NCI-H1694 (cell line): ENCODE measurements around the gene RFC1.
"Not testable (repeated sequence)": the region's sequence is repeated elsewhere in the genome, so short reads cannot be mapped to it uniquely, and the experiment has no call there.

ENCODE experiments used
- DNase-seq: peaks from one replicate; lab custom pipeline; 2025; lab: John Stamatoyannopoulos, UW

RFC1 gene

GRCh38 chr4:39305912-39306677, 60.1 kb downstream of the RFC1 start:
- no peak for DNase-seq

GRCh38 chr4:39304651-39305050, 61.5 kb downstream of the RFC1 start:
- DNase-seq = no peak

DNA sequence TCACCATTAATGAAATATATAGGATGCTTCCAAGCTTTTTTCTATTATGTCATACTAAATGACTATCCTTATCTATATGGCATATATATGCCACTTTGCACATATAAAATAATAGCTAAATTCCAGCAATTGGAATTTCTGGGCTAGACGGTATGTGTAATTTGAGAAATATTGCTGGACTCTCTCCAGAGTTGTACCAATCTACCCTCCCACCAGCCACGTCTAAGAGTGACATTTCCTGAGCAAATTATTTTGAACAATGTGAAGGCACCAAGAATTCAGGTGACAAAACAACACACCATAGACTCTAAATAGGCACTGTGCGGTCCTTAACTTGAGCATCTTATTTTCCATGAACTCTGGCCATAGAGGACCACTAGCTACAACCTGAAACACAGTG, 62.3 kb downstream of the RFC1 start:
- no peak for DNase-seq

GRCh38 chr4:39302901-39303300, 63.3 kb downstream of the RFC1 start:
- DNase-seq = no peak

GRCh38 chr4:39295784-39296183, 70.4 kb downstream of the RFC1 start:
- DNase-seq = no peak

DNA sequence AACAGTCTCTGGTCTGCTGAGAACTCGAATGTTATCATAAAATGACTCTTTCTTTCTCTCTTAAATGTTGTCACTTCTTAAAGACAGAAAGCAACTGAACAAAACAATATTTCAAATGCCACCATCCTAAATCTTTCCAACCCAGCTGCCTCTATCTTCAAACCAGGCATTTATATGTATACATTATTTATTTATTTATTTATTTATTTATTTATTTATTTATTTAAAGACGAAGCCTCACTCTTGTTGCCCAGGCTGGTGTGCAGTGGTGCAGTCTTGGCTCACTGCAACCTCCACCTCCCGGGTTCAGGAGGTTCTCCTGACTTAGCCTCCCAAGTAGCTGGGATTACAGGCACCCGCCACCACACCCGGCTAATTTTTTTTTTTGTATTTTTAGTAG, 73.7 kb downstream of the RFC1 start:
- DNase-seq = not testable (repeated sequence)

- no peak for DNase-seq
Measured at GRCh38 chr4:39291686-39292085, 74.5 kb downstream of the RFC1 start.

DNA sequence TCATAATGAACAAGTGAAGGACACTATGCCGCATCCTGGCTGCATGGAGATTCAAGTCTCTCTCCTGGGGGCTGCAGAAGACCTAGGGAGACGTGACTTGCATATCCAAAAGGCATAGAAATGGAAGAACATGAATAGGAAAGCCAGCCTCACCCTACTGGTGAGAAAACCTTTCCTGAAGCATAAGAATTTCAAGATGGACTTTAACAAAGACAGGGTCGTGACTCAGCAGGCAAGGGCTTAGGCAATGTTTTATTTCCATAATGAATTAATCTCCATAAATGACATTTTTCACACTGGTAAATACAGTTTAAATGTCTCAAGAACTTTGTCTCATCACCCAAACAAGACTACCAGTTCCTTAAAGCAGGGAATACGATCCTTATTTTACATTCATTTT, 78.9 kb downstream of the RFC1 start:
- DNase-seq = no peak

- no peak for DNase-seq
Measured at GRCh38 chr4:39286263-39286662, 79.9 kb downstream of the RFC1 start.

GRCh38 chr4:39285853-39286252, 80.3 kb downstream of the RFC1 start:
- DNase-seq = no peak

GRCh38 chr4:39285111-39285795, 80.9 kb downstream of the RFC1 start:
- DNase-seq = no peak

DNA sequence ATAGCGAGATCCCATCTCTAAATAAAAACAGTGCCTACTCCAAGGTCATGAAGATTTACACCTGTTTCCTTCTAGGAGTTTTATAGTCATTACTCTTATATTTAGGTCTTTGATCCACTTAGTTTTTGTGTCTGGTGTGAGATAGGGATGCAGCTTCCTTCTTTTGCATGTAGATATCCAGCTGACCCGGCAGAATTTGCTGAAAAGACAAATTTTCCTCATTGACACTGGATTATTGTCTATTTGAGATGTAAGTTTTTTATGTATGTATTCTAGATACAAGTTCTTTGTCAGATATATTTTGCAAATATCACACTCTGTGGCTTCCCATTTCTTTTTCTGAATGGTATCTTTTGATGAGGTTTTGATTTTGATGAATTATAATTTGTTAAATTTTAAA, 85.4 kb downstream of the RFC1 start:
- DNase-seq = no peak

DNA sequence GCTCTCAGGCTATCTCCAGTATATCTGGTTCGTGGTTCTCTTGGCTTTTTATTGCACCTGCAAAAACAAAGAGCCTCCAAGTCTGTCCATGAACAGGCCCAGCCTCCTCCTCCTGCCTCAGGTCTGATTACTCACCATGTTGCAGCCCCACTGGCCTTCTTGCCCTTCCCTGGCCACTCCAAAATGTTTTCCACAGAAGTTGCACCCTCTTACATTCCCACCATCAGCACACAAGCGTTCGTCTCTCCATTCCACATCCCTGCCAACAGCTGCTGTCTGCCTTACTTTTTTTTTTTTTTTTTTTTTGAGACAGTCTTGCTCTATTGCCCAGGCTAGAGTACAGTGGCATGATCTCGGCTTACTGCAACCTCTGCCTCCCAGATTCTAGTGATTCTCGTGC, 86.7 kb downstream of the RFC1 start:
- DNase-seq = no peak

DNA sequence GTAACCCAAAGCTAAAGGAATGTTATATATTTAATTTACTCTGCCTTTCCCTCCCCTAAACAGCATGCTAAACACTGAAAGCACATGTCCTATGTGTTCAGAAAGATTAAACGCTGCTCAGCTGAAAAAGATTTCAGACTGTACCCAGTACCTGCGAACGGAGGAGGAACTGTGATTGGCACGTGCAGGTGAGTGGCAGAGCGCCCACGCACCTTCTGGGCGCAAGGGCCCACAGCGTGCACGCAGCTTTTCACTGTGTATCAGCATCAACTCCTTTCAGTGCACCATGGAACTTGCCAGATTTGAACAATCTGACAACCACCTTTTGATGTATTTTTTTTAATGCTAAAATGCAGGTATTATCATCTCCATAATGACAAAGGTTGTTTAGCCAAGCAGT, 87.7 kb downstream of the RFC1 start:
- no peak for DNase-seq

GRCh38 chr4:39277661-39278060, 88.5 kb downstream of the RFC1 start:
- not testable (repeated sequence) for DNase-seq

GRCh38 chr4:39274503-39274902, 91.7 kb downstream of the RFC1 start:
- DNase-seq = no peak

DNA sequence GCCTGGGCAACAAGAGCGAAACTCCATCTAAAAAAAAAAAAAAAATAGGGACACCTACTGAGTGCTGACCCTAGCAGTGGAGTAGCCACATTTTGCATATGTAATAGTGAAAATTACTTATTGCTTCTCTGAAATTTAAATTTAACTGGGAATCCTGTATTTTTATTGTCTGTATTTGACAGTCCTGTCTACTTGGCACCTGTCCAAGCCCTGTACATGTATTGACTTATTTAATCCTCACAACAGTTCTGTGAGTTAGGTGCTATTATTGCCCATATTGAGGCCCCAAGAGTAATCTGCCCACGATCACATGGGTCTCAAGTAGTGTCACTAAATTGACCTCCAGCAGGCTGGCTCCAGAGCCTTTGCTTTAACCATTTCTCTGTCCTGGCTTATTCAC, 102.3 kb downstream of the RFC1 start:
- no peak for DNase-seq

- no peak for DNase-seq
Measured at GRCh38 chr4:39259571-39260330, 106.4 kb downstream of the RFC1 start.

DNA sequence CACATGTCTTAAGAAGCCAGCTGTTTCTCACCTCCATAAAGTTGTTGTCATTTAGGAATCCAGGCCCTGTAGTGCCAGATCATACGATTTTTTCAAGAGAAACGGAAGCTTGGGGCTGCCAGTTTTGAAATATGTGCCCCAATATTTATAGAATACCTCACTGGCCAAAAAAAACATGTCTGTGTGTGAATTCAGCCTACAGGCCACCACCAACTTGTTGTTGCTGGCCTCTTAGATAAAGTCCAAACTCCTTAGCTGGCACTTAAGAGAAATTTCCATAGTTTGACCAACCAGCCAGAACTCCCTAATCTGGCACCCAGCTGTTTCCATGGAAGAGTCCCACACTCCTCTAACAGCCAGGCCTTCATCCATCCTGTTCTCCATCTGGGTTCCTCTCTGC, 109.7 kb downstream of the RFC1 start:
- DNase-seq = no peak

DNA sequence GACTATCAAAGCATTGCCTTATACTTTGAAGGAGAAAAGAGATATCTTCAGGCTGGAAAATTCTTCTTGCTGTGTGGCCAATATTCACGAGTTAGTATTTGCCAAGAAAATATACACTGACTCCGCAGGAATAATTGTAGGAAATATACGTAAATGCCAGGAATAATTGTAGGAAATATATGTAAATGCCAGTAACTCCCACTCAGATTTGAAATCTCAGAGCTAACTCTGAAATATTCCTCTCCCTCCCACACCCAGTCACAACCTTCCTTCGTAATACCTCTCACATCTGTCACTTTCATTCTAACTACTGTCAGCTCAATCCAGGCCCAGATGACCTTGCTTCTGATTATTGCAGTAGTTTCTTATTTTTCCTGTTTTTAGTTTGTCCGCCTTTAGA, 110.3 kb downstream of the RFC1 start:
- no peak for DNase-seq

- no peak for DNase-seq
Measured at GRCh38 chr4:39255266-39255665, 110.9 kb downstream of the RFC1 start.

GRCh38 chr4:39243462-39243861, 122.7 kb downstream of the RFC1 start:
- DNase-seq = no peak
